ENCODE measurements around the gene SEMA3G.

- TF ChIP-seq POLR2A (IDR thresholded peaks at IDR 0.05; ENCODE audit: low read length) (no peak), GATA1 (IDR thresholded peaks at IDR 0.05; ENCODE audit: low read depth, low read length) (no peak)
These were observed 42.1 kb downstream of the SEMA3G start for GRCh38 chr3:52402706-52403270.

All from erythroblast (primary cell).